Hematopoietic multipotent progenitor cell treated with erythropoietin and hydrocortisone succinate and interleukin-3 and kit ligand, for 6 days (in vitro differentiated cells): ENCODE measurements around the gene ST8SIA5.

Experiments used
- DNase-seq: peaks from one replicate; pipeline ENCODE4 v3.0.0-alpha.2; 2015

ST8SIA5 gene

DNA sequence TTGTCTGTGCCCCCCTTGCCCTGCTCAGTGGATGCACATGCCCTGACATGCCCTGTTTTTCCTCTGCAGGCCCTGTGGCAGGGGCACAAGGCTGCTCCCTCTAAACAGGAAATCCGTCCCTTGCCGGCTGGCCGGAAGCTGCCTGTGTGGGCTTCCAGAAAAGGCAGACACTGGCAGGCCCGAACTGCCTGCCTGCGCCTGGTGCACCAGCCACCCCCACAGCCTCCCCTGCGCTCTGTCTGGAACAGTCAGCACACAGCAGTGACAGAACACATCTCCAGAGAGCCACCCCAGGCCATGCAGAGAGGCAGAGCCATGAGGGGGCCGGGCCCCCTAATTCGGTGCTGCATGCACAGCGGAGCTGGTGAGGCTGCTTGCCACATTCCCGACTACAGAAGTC lies 133.3 kb downstream of the ST8SIA5 start:
- DNase-seq: peak; percentile 12

GRCh38 chr18:46622999-46623398 lies 133.9 kb downstream of the ST8SIA5 start:
- DNase-seq: peak; percentile 34

- DNase-seq: no peak
Measured at GRCh38 chr18:46622451-46622850, 134.4 kb downstream of the ST8SIA5 start.

- DNase-seq: no peak
Measured at GRCh38 chr18:46621871-46622270, 135.0 kb downstream of the ST8SIA5 start.

- no peak for DNase-seq
Measured at GRCh38 chr18:46621111-46621766, 135.6 kb downstream of the ST8SIA5 start.

- DNase-seq: no peak
Measured at GRCh38 chr18:46619559-46619958, 137.3 kb downstream of the ST8SIA5 start.
